Thyroid gland (tissue), 4 donors: ENCODE data around the gene DLG2.

Source experiments
- POLR2A ChIP-seq, 2 donors: fragments of 450-650 bp; IDR thresholded peaks; one replicate each; pipeline ENCODE4 v1.6.1; 2017; ENCODE audit warnings: antibody characterized with exemption in 2 of 2, mild to moderate bottlenecking in 2 of 2, moderate library complexity in 1 of 2
- TF ChIP-seq, protein P1 (sequence below), 6 experiments: fragments of 200-600 bp in 3 of 6; fragments of 450-650 bp in 3 of 6; sonication (generic) in 3 of 6; IDR thresholded peaks; one replicate each; pipeline ENCODE4 v1.5.1; 2016 to 2019; ENCODE audit warnings: antibody characterized with exemption in 6 of 6, mild to moderate bottlenecking in 2 of 6, inconsistent platforms in 1 of 6, moderate library complexity in 1 of 6

DNA sequence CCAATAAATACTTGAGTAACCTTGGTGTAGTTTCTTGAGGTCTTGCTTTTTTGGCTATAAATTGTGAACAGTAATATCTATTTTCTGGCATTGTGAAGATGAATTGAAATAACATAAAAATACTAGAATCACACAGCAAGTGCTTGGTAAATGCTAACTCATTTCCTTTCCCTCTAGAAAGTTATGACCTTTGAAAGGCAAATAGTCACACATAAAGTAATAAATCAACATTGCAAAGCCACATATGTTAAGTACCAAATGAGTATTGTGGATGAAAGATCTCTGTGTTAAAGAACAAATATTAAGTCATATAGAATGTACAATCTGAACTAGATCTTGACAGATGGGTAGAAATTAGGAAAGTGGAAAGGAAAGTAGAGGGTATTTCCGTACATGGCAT, 1781.3 kb downstream of the DLG2 start:
- TF ChIP-seq, protein P1, sequence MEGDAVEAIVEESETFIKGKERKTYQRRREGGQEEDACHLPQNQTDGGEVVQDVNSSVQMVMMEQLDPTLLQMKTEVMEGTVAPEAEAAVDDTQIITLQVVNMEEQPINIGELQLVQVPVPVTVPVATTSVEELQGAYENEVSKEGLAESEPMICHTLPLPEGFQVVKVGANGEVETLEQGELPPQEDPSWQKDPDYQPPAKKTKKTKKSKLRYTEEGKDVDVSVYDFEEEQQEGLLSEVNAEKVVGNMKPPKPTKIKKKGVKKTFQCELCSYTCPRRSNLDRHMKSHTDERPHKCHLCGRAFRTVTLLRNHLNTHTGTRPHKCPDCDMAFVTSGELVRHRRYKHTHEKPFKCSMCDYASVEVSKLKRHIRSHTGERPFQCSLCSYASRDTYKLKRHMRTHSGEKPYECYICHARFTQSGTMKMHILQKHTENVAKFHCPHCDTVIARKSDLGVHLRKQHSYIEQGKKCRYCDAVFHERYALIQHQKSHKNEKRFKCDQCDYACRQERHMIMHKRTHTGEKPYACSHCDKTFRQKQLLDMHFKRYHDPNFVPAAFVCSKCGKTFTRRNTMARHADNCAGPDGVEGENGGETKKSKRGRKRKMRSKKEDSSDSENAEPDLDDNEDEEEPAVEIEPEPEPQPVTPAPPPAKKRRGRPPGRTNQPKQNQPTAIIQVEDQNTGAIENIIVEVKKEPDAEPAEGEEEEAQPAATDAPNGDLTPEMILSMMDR (IDR thresholded peaks at IDR 0.05), result no peak
- no peak for TF ChIP-seq POLR2A (IDR thresholded peaks at IDR 0.05)
